ENCODE results near the gene ZCCHC14. TPM values are rescaled to one million over a fixed set of nuclear protein-coding genes. Genes with fewer than 3 reads are reported as not detected.

The ZCCHC14 gene
- total and polyA plus RNA-seq, 2 of the 13 experiments (the other 11 are each of a cell fraction or from before 2014, with no cell fraction given) = 12.4 to 12.5 TPM

DNA sequence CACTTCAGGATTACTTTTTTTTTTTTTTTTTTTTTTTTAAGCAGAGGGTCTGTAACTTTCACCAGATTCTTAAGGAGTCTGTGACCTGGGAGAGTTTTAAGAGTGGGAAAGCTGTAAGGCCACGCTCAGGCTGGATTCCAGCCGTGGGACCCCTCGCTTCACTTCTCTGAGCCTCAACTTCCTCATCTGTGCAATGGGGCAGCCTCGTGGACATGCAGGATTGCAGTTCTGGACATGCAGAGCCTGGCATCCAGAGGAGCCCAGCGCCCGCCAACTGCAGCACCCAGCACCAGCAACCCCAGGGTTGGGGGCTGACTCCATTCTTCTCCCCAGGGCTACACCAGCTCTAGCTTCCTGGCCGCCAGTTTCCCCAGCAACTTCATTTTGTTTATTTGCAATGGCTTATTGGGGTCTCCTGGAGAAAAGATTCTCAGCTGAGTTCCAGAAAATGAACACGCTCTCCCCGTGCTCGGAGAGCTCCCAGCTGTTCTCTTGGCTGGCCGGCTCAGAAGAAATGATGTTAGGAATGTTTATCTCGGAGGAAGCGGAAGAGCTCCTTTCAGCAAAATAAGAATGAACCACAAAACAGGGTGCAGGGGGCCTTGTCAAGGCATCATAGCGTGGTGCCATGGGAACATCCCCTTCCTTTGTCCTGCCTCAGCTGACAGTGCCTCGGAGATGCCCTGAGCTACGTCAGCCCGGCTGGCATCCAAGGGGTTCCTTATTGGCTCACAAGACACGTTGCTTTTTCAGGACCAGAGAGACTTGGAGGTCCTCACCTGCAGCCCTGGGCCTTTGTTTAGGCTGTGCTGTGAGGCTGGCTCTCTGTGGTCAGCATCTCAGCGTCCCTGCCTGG lies 22.9 kb upstream of the ZCCHC14 start:
- FAIRE-seq = no peak
- intact Hi-C loops (cut with micrococcal nuclease; ENCODE audit: unreplicated experiment) = no loop called here
- POLR2A ChIA-PET = interaction anchor here (1.2 kb wide), 1 partner anchor 13 kb away, joined by 4 read pairs; no protein-coding TSS in a partner anchor

More for the DNA sequence above, 22.9 kb upstream of the ZCCHC14 start:
- H3K9ac ChIP-seq (ENCODE audit: insufficient read depth, low read depth, low read length) = no peak overlapping the region
- H3K4me3 ChIP-seq (replicated peaks in 1 of 3; ENCODE audit: insufficient read depth in 1 of 3, low read depth in 2 of 3, low read length in 3 of 3) = no peak overlapping the region
- no peaks in the 10 kb centered on the region for H3K36me3 ChIP-seq (replicated peaks in 1 of 2; ENCODE audit: control insufficient read depth in 1 of 2, insufficient read depth in 2 of 2, low read length in 2 of 2)
- DNase-seq (ENCODE audit: low spot score) = no peak
- peaks cover 4 to 26% of the 10 kb centered on the region in 2 experiments; a peak in 3 of 5 replicates for H3K27me3 ChIP-seq (ENCODE audit: control insufficient read depth in 1 of 2, insufficient read depth in 2 of 2, low read length in 2 of 2)
- TF ChIP-seq, protein P1, sequence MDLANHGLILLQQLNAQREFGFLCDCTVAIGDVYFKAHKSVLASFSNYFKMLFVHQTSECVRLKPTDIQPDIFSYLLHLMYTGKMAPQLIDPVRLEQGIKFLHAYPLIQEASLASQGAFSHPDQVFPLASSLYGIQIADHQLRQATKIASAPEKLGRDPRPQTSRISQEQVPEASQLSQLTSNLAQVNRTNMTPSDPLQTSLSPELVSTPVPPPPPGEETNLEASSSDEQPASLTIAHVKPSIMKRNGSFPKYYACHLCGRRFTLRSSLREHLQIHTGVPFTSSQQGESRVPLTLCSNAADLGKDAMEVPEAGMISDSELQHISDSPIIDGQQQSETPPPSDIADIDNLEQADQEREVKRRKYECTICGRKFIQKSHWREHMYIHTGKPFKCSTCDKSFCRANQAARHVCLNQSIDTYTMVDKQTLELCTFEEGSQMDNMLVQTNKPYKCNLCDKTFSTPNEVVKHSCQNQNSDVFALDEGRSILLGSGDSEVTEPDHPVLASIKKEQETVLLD (CRISPR knock-in tag; IDR thresholded peaks at IDR 0.05; ENCODE audit: low read depth) = no peak
- TF ChIP-seq ZNF547 (CRISPR knock-in tag; IDR thresholded peaks at IDR 0.05) (no peak), NAIF1 (CRISPR knock-in tag; IDR thresholded peaks at IDR 0.05; ENCODE audit: borderline replicate concordance) (no peak), ZNF766 (CRISPR knock-in tag; IDR thresholded peaks at IDR 0.05; ENCODE audit: borderline replicate concordance) (no peak), FOXC1 (CRISPR knock-in tag; IDR thresholded peaks at IDR 0.05; ENCODE audit: borderline replicate concordance) (no peak), ZNF629 (CRISPR knock-in tag; conservative IDR thresholded peaks at IDR 0.05) (peak; percentile 54), IKZF4 (CRISPR knock-in tag; IDR thresholded peaks at IDR 0.05; ENCODE audit: borderline replicate concordance, low read depth, not compliant biosample characterization) (no peak)
- TF ChIP-seq, protein P2, sequence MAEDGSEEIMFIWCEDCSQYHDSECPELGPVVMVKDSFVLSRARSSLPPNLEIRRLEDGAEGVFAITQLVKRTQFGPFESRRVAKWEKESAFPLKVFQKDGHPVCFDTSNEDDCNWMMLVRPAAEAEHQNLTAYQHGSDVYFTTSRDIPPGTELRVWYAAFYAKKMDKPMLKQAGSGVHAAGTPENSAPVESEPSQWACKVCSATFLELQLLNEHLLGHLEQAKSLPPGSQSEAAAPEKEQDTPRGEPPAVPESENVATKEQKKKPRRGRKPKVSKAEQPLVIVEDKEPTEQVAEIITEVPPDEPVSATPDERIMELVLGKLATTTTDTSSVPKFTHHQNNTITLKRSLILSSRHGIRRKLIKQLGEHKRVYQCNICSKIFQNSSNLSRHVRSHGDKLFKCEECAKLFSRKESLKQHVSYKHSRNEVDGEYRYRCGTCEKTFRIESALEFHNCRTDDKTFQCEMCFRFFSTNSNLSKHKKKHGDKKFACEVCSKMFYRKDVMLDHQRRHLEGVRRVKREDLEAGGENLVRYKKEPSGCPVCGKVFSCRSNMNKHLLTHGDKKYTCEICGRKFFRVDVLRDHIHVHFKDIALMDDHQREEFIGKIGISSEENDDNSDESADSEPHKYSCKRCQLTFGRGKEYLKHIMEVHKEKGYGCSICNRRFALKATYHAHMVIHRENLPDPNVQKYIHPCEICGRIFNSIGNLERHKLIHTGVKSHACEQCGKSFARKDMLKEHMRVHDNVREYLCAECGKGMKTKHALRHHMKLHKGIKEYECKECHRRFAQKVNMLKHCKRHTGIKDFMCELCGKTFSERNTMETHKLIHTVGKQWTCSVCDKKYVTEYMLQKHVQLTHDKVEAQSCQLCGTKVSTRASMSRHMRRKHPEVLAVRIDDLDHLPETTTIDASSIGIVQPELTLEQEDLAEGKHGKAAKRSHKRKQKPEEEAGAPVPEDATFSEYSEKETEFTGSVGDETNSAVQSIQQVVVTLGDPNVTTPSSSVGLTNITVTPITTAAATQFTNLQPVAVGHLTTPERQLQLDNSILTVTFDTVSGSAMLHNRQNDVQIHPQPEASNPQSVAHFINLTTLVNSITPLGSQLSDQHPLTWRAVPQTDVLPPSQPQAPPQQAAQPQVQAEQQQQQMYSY (CRISPR knock-in tag; IDR thresholded peaks at IDR 0.05) = no peak
- in situ Hi-C loops (cut with HindIII; ENCODE audit: extremely low pct_ligation_motif_present, low pct_unique_long_range_greater_than_20kb) = no loop called here
- H4K20me1 ChIP-seq (ENCODE audit: insufficient read depth, low read length) = no peaks in the 10 kb centered on the region
- BruUV-seq (replicated peaks) = no TSS peak
- no peak overlapping the region for H3K4me2 ChIP-seq (ENCODE audit: low read depth, low read length)
- no peaks in the 10 kb centered on the region for H3K9me3 ChIP-seq (ENCODE audit: low read length)
- no peak overlapping the region for H2AFZ ChIP-seq (ENCODE audit: low read length)
- no peak overlapping the region for H3K27ac ChIP-seq (ENCODE audit: extremely low read length, insufficient read depth, low read length)
- ATAC-seq = no peak
- CTCF ChIA-PET (ENCODE audit: low intra/inter-chr PET ratio, low total read pairs) = no interaction called here
- WGBS (ENCODE audit: low lambda C conversion rate) = 67% methylated on average over 16 of the region's 19 CpGs
- H3K79me2 ChIP-seq (ENCODE audit: insufficient read depth, low read length) = no peaks in the 10 kb centered on the region
- peaks cover 16% of the 10 kb centered on the region; the same call in 1 of the 2 replicates for H3K4me1 ChIP-seq (ENCODE audit: insufficient read depth, low read length)

Data from HepG2 (cell line).